HUDEP-2 (cell line): ENCODE data around the gene PPARG.

ENCODE experiments used
- DNase-seq, 76 experiments: peaks; one replicate each; lab custom pipeline; 2025; ENCODE audit not compliant: unreplicated experiment in 76 of 76; lab: John Stamatoyannopoulos, UW

PPARG gene

GRCh38 chr3:12339701-12340480 lies 51.0 kb downstream of the PPARG start:
- DNase-seq, result no peak

GRCh38 chr3:12340506-12340905 lies 51.6 kb downstream of the PPARG start:
- no peak for DNase-seq

DNA sequence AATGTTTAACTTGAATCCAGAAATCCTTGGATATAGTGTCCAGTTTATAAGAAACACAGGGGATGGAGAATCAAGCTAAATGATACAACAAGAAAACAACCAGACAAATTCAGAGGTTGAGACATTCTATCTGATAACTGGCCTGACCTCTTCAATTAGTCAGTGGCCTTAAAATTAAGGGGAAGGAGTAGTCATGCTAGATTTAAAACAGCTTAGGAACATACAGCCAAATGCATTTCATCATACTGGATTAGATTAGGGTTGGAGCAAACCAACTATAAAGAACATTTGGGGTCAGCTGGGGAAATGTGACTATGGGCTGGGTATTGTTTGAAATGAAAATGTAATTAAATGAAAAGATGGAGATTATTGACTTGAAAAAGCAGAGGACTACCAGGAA lies 53.3 kb downstream of the PPARG start:
- no peak for DNase-seq

- no peak for DNase-seq
These were observed 54.2 kb downstream of the PPARG start for GRCh38 chr3:12343047-12343501.

DNA sequence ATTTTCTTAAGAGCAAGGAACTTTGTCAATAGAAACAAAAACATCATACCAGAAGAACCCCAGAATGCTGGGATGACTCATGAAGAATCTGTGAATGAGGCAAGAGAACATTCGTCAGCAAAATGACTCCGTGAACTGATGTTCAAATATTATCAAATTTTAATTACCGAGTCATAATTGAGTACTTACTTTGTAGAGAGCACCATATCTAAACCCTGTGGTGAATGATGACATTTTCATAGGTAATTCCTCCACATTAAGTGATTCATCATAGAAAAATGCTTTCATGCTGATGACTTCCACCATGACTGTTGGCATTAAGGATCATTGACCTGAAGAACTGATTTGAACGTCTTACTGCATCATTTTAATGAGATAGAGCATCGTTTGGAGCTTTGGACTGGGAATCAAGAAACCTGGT lies 56.3 kb downstream of the PPARG start:
- no peak for DNase-seq

DNA sequence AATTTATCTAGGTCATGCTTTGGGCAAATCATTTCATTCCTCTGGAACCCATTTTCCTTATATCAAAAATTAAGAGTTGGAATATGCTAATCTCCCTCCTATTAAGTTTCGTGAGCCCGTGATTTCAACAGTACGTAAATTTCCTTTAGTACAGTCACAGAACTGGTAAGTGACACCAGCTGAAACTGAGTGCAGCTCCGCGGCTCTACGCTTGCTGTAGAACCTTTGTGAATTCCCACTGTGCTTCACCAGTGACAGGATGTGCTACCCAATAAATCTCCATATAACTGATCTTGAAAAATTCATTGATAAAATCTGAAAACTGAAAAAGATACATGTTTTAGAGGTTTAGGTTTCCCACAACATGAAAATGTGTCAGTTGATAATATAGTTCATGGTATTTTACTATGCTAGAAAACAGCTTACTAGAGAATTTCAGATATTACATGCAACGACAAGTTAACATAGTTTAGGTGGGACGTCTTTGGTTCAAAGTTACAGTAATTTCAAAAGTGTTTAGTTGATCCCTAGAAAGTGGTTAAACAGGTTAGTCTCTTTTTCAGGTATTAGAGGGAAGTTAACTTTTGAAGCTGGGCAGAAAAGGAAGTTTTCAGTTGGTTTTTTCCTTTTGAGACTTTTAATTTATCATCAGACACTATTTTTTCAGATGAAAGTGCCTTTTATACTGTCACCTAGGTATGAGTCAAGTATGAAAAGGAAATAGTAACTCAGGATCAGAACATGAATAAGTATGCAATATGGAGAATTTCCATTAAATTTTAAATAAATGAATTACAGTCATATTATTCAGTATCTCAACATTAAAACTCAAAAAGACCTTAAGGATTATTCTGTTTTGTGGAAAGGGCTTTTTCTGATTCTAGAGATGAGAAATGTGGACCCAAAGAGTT lies 57.0 kb downstream of the PPARG start:
- DNase-seq, result no peak

- DNase-seq, result no peak
These were observed 58.4 kb downstream of the PPARG start for GRCh38 chr3:12347301-12347700.

DNA sequence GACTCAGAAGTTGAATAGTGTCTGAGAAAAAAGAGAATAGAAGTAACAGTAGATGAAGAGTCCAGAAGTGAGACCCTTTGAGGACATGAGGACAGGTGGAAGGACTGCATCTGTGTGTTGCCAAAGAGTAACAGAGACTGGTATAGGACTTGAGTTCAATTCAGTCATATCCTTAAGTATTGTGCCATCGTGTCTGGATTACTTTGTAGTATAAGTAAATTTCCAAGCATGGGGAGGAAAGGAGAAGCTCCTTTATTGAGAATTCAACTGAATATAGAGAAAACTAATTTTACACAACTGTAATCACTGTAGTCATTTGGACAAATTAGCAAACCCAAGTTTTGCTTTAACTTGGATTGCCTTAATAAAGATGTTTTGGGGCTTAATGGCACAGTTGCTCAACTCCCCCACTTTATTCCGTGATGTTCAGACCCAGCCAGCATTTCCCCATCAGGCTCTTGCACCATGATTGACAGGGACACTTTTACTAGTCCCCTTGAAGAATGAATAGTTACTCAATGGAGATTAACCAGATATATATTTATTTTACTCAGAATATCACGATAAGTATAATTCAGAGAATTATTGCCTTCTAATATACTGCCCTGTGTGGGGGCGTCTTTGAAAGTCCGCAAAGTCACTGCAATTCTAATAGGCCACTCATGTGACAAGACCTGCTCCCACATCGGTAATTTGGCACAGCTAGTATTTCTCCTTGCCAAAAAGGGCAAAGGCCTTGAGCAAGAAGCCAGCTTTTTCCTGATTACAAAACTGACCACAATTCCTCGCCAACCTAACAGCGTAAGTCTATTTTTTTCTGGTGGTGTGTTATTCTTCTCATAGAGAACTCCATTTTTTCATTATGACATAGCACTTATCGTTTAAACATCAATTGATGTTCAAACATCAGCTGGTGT lies 61.3 kb downstream of the PPARG start:
- no peak for DNase-seq

DNA sequence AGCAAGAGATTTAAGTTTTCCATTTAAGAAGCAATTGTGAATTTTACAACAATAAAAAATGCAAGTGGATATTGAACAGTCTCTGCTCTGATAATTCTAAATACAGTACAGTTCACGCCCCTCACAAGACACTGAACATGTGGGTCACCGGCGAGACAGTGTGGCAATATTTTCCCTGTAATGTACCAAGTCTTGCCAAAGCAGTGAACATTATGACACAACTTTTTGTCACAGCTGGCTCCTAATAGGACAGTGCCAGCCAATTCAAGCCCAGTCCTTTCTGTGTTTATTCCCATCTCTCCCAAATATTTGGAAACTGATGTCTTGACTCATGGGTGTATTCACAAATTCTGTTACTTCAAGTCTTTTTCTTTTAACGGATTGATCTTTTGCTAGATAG lies 62.3 kb downstream of the PPARG start:
- no peak for DNase-seq

- no peak for DNase-seq
These were observed 63.4 kb downstream of the PPARG start for GRCh38 chr3:12352253-12352652.

DNA sequence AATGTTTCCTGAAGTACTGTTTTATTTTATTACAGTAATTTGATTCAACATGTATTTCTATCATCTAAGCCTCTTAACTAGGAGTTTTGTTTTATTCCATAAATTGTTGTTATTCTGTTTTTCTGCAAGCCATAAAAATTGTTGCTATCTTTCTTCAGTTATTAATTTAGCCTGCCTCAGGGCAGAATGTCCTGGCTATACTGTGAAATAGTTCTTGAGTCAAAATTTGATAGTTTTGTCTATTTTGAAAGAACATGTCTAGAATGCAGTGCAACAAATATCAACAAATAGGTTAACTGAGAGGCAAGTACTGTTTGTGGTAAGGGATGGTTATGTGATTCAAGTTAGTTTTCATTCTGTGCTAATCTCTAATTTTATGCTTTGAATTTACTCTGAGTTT lies 63.9 kb downstream of the PPARG start:
- no peak for DNase-seq

GRCh38 chr3:12353796-12354525 lies 65.1 kb downstream of the PPARG start:
- no peak for DNase-seq

GRCh38 chr3:12356175-12356574 lies 67.3 kb downstream of the PPARG start:
- DNase-seq, result no peak

- DNase-seq, result no peak
These were observed 68.1 kb downstream of the PPARG start for GRCh38 chr3:12356996-12357395.

DNA sequence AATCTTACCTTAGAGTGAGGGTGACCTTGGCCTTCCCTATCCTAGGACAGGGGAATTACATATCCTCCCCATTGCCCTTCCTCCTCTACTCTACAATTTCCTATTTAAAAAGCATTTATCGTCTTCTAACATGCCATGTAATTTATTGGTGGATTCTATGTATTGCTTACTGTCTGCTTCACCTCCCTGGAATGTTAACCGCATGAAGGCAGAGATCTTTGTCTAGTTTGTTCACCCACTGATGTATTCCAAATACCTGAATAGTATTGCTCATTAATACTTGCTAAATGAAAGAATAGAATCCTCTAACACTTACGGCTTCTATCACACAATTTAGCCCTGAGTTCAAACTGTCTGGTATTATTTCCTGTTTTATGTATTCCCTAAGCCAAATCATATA lies 68.6 kb downstream of the PPARG start:
- no peak for DNase-seq

DNA sequence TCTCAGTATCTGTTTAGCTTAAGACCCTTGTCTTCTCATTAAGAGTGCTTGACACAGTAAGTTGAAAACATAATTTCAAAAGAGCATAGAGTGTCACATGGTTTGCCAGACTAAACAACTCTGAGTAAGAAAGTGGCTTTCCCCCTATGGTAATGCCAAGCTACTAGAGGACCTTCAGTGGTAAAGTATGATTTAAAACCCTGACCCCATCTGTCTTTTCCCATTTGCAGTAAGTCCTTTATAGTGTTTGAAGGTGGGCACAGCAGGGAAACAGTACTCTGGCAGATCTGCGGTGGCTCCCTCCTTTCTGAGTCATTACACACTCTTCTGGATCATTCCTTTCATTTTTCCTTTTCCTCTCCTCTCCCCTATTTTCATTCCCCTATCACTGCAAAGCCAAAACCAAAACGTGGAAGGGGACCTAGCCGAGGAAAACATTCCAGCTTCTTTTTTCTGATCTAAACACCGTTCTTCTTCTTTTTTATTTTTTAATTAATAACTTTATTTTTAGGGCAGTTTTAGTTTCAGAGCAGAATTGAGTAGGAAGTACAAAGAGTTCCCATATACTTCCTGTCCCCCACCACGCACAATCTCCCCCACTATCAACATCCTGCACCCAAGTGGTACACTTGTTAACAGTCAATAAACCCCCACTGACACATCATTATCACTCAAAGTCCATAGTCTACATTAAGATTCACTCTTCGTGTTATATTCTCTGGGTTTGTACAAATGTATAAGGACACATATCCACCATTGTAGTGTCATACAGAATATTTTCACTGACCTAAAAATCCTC lies 74.7 kb downstream of the PPARG start:
- DNase-seq, result no peak

GRCh38 chr3:12367346-12367745 lies 78.5 kb downstream of the PPARG start:
- DNase-seq, result no peak

DNA sequence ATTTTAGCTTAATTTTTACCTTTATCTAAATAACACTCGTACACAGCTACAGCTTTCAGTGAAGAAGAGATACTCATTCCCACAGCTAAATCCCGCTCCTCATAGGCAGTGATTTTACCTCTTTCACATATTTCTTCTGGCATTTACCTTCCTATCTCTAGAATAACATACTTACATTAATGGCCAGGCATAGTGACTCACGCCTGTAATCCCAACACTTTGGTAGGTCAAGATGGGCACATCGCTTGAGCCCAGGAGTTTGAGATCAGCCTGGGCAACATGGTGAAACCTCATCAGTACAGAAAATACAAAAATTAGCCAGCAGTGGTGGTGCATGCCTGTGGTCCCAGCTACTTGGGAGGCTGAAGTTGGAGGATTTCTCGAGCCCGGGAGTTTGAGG lies 80.2 kb downstream of the PPARG start:
- DNase-seq, result no peak

DNA sequence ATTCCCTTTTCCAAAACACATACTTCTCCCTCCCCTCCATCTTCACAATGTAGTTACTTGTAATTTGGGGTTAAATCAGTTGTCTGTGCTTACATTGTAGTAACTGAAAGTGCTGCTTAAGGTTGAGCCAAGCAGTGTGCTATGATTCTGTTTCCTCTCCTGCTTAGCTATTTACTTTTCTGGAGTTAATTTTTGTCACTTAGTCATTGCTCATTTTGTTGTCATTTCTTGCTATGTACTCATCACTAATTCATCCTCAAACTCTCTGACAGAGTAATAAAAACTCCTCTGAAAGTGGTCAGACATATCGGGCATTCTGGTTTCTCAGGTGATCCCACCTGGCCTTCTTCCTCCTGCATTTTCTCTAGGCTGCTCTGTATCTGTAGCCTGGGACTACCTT lies 80.7 kb downstream of the PPARG start:
- no peak for DNase-seq
